ENCODE data around the gene TAF11L9.
"Not testable (repeated sequence)": the region's sequence is repeated elsewhere in the genome, so short reads cannot be mapped to it uniquely, and the experiment has no call there.

Gene TAF11L9

GRCh38 chr5:17594255-17594654 lies at the start of gene TAF11L9:
TAF11L9 (minus strand) TSS chr5:17594394.
- H3K36me3 ChIP-seq (ENCODE audit: control insufficient read depth in 5 of 5, insufficient read depth in 5 of 5, low read length in 5 of 5); H3K9ac ChIP-seq (ENCODE audit: low read length in 5 of 5); H3K4me3 ChIP-seq (ENCODE audit: low read depth in 1 of 5, low read length in 5 of 5); H3K27me3 ChIP-seq (ENCODE audit: control insufficient read depth in 5 of 5, insufficient read depth in 4 of 5, low read length in 5 of 5); H3K4me1 ChIP-seq (ENCODE audit: control insufficient read depth in 5 of 5, insufficient read depth in 5 of 5, low read length in 5 of 5); H3K9me3 ChIP-seq (ENCODE audit: control insufficient read depth in 5 of 5, low read length in 5 of 5); H3K27ac ChIP-seq (ENCODE audit: low read depth, low read length): not testable (repeated sequence)

GRCh38 chr5:17634160-17634559 lies 40.0 kb upstream of the TAF11L9 start, which contains the start of gene TAF11L14:
TAF11L14 (plus strand) TSS chr5:17634460.
- Histone ChIP-seq H3K36me3 (ENCODE audit: control insufficient read depth in 5 of 5, insufficient read depth in 5 of 5, low read length in 5 of 5) (no peaks in the 10 kb centered on the region), H3K9me3 (ENCODE audit: control insufficient read depth in 5 of 5, low read length in 5 of 5) (no peaks in the 10 kb centered on the region), H3K27me3 (ENCODE audit: control insufficient read depth in 5 of 5, insufficient read depth in 4 of 5, low read length in 5 of 5) (no peaks in the 10 kb centered on the region), H3K27ac (ENCODE audit: low read depth, low read length) (no peak within 1 kb of the TSS), H3K4me1 (ENCODE audit: control insufficient read depth in 5 of 5, insufficient read depth in 5 of 5, low read length in 5 of 5) (no peaks in the 10 kb centered on the region), H3K9ac (ENCODE audit: low read length in 5 of 5) (no peak within 1 kb of the TSS), H3K4me3 (ENCODE audit: low read depth in 1 of 5, low read length in 5 of 5) (no peak within 1 kb of the TSS)

GRCh38 chr5:17631788-17632187 lies 37.6 kb upstream of the TAF11L9 start, which contains the start of gene TAF11L13:
TAF11L13 (plus strand) TSS chr5:17632088.
- H3K9me3 ChIP-seq (ENCODE audit: control insufficient read depth in 5 of 5, low read length in 5 of 5); H3K27ac ChIP-seq (ENCODE audit: low read depth, low read length); H3K4me1 ChIP-seq (ENCODE audit: control insufficient read depth in 5 of 5, insufficient read depth in 5 of 5, low read length in 5 of 5); H3K4me3 ChIP-seq (ENCODE audit: low read depth in 1 of 5, low read length in 5 of 5); H3K9ac ChIP-seq (ENCODE audit: low read length in 5 of 5); H3K27me3 ChIP-seq (ENCODE audit: control insufficient read depth in 5 of 5, insufficient read depth in 4 of 5, low read length in 5 of 5); H3K36me3 ChIP-seq (ENCODE audit: control insufficient read depth in 5 of 5, insufficient read depth in 5 of 5, low read length in 5 of 5): not testable (repeated sequence)

GRCh38 chr5:17625686-17626085 lies 31.5 kb upstream of the TAF11L9 start:
- Histone ChIP-seq H3K4me3 (ENCODE audit: low read depth in 1 of 5, low read length in 5 of 5) (no peak overlapping the region), H3K36me3 (ENCODE audit: control insufficient read depth in 5 of 5, insufficient read depth in 5 of 5, low read length in 5 of 5) (no peaks in the 10 kb centered on the region), H3K4me1 (ENCODE audit: control insufficient read depth in 5 of 5, insufficient read depth in 5 of 5, low read length in 5 of 5) (no peaks in the 10 kb centered on the region), H3K27ac (ENCODE audit: low read depth, low read length) (no peak overlapping the region), H3K27me3 (ENCODE audit: control insufficient read depth in 5 of 5, insufficient read depth in 4 of 5, low read length in 5 of 5) (no peaks in the 10 kb centered on the region), H3K9ac (ENCODE audit: low read length in 5 of 5) (no peak overlapping the region), H3K9me3 (ENCODE audit: control insufficient read depth in 5 of 5, low read length in 5 of 5) (no peaks in the 10 kb centered on the region)

GRCh38 chr5:17620627-17621026 lies 26.4 kb upstream of the TAF11L9 start:
- Histone ChIP-seq H3K4me1 (ENCODE audit: control insufficient read depth in 5 of 5, insufficient read depth in 5 of 5, low read length in 5 of 5) (no peaks in the 10 kb centered on the region), H3K27me3 (ENCODE audit: control insufficient read depth in 5 of 5, insufficient read depth in 4 of 5, low read length in 5 of 5) (no peaks in the 10 kb centered on the region), H3K9ac (ENCODE audit: low read length in 5 of 5) (no peak overlapping the region), H3K36me3 (ENCODE audit: control insufficient read depth in 5 of 5, insufficient read depth in 5 of 5, low read length in 5 of 5) (no peaks in the 10 kb centered on the region), H3K27ac (ENCODE audit: low read depth, low read length) (no peak overlapping the region), H3K9me3 (ENCODE audit: control insufficient read depth in 5 of 5, low read length in 5 of 5) (no peaks in the 10 kb centered on the region), H3K4me3 (ENCODE audit: low read depth in 1 of 5, low read length in 5 of 5) (no peak overlapping the region)

DNA sequence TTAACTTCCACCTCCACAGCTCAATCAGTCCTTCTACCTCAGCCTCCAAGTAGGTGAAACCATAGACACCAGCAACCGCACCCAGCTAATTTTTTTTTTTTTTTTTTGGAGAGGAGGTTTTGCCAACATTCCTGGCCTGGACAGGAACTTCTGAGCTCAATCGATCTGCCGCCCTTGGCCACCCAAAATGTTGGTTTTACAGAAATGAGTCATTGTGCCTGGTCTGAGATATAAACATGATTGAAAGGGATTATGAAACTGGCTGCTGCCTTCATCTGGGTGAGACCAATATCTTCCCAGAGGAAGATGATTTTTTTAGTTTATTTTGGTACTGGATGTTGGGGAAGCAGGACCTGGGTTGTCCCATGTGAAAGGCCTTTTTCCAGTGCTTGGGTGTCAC lies 25.2 kb upstream of the TAF11L9 start:
- no peaks in the 10 kb centered on the region for H3K27me3 ChIP-seq (ENCODE audit: control insufficient read depth in 5 of 5, insufficient read depth in 4 of 5, low read length in 5 of 5)
- H3K9ac ChIP-seq (ENCODE audit: low read length in 5 of 5): no peak overlapping the region
- no peaks in the 10 kb centered on the region for H3K9me3 ChIP-seq (ENCODE audit: control insufficient read depth in 5 of 5, low read length in 5 of 5)
- no peaks in the 10 kb centered on the region for H3K4me1 ChIP-seq (ENCODE audit: control insufficient read depth in 5 of 5, insufficient read depth in 5 of 5, low read length in 5 of 5)
- no peak overlapping the region for H3K27ac ChIP-seq (ENCODE audit: low read depth, low read length)
- H3K4me3 ChIP-seq (ENCODE audit: low read depth in 1 of 5, low read length in 5 of 5): no peak overlapping the region
- H3K36me3 ChIP-seq (ENCODE audit: control insufficient read depth in 5 of 5, insufficient read depth in 5 of 5, low read length in 5 of 5): no peaks in the 10 kb centered on the region

GRCh38 chr5:17614872-17615605 lies 20.8 kb upstream of the TAF11L9 start:
- no peak overlapping the region for H3K4me3 ChIP-seq (ENCODE audit: low read depth in 1 of 5, low read length in 5 of 5)
- no peak overlapping the region for H3K9ac ChIP-seq (ENCODE audit: low read length in 5 of 5)

DNA sequence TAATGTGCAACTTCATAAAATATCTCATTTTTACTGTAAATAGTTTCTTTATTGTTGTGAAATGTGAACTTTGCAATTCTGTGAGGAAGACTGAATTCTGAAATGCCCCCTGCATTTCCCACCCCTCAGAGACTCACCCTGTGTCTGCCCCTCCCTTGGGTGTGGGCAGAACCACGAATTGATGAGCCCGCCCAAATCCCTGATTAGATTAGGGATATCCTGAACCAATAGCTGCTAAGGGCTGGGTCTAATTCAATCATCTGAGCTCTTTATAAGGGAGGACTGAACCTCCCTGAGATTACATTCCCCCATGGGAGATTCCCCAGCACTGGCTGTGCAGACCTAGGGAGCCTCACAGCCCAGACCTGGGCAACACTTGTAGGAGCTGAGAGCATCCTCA lies 15.9 kb upstream of the TAF11L9 start, which contains the start of gene TAF11L12:
TAF11L12 (plus strand) TSS at position 301 of the 400 bp plus-strand sequence.
- not testable (repeated sequence) for H3K4me3 ChIP-seq (ENCODE audit: low read depth in 1 of 5, low read length in 5 of 5); H3K4me1 ChIP-seq (ENCODE audit: control insufficient read depth in 5 of 5, insufficient read depth in 5 of 5, low read length in 5 of 5); H3K27ac ChIP-seq (ENCODE audit: low read depth, low read length); H3K9me3 ChIP-seq (ENCODE audit: control insufficient read depth in 5 of 5, low read length in 5 of 5); H3K9ac ChIP-seq (ENCODE audit: low read length in 5 of 5); H3K27me3 ChIP-seq (ENCODE audit: control insufficient read depth in 5 of 5, insufficient read depth in 4 of 5, low read length in 5 of 5); H3K36me3 ChIP-seq (ENCODE audit: control insufficient read depth in 5 of 5, insufficient read depth in 5 of 5, low read length in 5 of 5)

More at GRCh38 chr5:17614872-17615605, 20.8 kb upstream of the TAF11L9 start:
- Histone ChIP-seq H3K36me3 (ENCODE audit: control insufficient read depth in 5 of 5, insufficient read depth in 5 of 5, low read length in 5 of 5) (no peaks in the 10 kb centered on the region), H3K9me3 (ENCODE audit: control insufficient read depth in 5 of 5, low read length in 5 of 5) (no peaks in the 10 kb centered on the region), H3K27me3 (ENCODE audit: control insufficient read depth in 5 of 5, insufficient read depth in 4 of 5, low read length in 5 of 5) (no peaks in the 10 kb centered on the region), H3K27ac (ENCODE audit: low read depth, low read length) (no peak overlapping the region), H3K4me1 (ENCODE audit: control insufficient read depth in 5 of 5, insufficient read depth in 5 of 5, low read length in 5 of 5) (no peaks in the 10 kb centered on the region)

DNA sequence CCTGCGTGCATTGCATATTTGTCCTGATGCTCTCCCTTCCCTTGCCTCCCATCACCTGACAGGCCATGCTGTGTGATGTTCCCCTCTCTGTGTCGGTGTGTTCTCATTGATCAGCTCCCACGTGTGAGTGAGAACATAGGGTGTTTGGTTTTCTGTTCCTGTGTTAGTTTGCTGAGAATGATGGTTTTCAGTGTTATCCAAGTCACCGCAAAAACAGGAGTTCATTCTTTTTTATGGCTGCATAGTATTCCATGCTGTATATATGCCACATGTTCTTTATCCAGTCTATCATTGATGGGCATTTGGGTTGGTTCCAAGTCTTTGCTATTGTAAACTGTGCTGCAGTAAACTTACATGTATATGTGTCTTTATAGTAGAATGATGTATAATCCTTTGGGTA lies 13.3 kb upstream of the TAF11L9 start:
- H3K9ac ChIP-seq (ENCODE audit: low read length in 5 of 5); H3K9me3 ChIP-seq (ENCODE audit: control insufficient read depth in 5 of 5, low read length in 5 of 5); H3K4me3 ChIP-seq (ENCODE audit: low read depth in 1 of 5, low read length in 5 of 5); H3K4me1 ChIP-seq (ENCODE audit: control insufficient read depth in 5 of 5, insufficient read depth in 5 of 5, low read length in 5 of 5); H3K27me3 ChIP-seq (ENCODE audit: control insufficient read depth in 5 of 5, insufficient read depth in 4 of 5, low read length in 5 of 5); H3K36me3 ChIP-seq (ENCODE audit: control insufficient read depth in 5 of 5, insufficient read depth in 5 of 5, low read length in 5 of 5); H3K27ac ChIP-seq (ENCODE audit: low read depth, low read length): not testable (repeated sequence)

DNA sequence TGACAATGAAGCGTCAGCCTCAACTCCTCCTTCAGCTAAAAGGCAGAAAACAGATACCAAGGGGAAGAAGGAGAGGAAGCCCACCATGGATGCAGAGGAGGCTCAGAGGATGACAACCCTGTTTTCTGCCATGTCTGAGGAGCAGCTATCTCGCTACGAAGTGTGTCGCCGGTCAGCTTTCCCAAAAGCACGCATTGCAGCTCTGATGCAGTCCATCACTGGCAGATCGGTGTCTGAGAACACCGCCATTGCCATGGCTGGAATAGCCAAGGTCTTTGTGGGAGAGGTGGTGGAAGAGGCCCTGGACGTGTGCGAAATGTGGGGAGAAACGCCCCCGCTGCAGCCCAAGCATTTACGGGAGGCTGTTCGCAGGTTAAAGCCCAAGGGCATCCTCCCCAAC lies 10.8 kb upstream of the TAF11L9 start:
- no peaks in the 10 kb centered on the region for H3K27me3 ChIP-seq (ENCODE audit: control insufficient read depth in 5 of 5, insufficient read depth in 4 of 5, low read length in 5 of 5)
- H3K9ac ChIP-seq (ENCODE audit: low read length in 5 of 5): no peak overlapping the region
- H3K9me3 ChIP-seq (ENCODE audit: control insufficient read depth in 5 of 5, low read length in 5 of 5): peaks cover 0 to 2% (median 0%) of the 10 kb centered on the region in 5 donors
- no peak overlapping the region for H3K27ac ChIP-seq (ENCODE audit: low read depth, low read length)
- no peak overlapping the region for H3K4me3 ChIP-seq (ENCODE audit: low read depth in 1 of 5, low read length in 5 of 5)
- no peaks in the 10 kb centered on the region for H3K4me1 ChIP-seq (ENCODE audit: control insufficient read depth in 5 of 5, insufficient read depth in 5 of 5, low read length in 5 of 5)
- no peaks in the 10 kb centered on the region for H3K36me3 ChIP-seq (ENCODE audit: control insufficient read depth in 5 of 5, insufficient read depth in 5 of 5, low read length in 5 of 5)

All from subcutaneous abdominal adipose tissue (tissue), 5 donors.